Measurements from ENCODE around the gene RGSL1.
A peak's percentile ranks its signal among the peaks of the same experiment; 100 is the strongest.

The RGSL1 gene

GRCh38 chr1:182567629-182568028 is 117.7 kb downstream of the RGSL1 start:
- Histone ChIP-seq H3K4me2 (ENCODE audit: low read length) (no peak overlapping the region), H4K20me1 (ENCODE audit: control insufficient read depth, insufficient read depth, low read depth, low read length) (no peaks in the 10 kb centered on the region), H3K9me2 (replicated peaks; ENCODE audit: control insufficient read depth, low read length) (no peaks in the 10 kb centered on the region), H3K27ac (ENCODE audit: low read depth, low read length) (no peak overlapping the region), H3K36me3 (ENCODE audit: control insufficient read depth, low read length) (peaks cover 10% of the 10 kb centered on the region; the same call in 1 of the 2 replicates), H3K4me3 (ENCODE audit: low read length) (no peak overlapping the region), H3K4me1 (ENCODE audit: control insufficient read depth, low read length) (peaks cover 36% of the 10 kb centered on the region), H3K79me2 (ENCODE audit: control insufficient read depth, low read length) (no peaks in the 10 kb centered on the region), H3K27me3 (ENCODE audit: control insufficient read depth, low read length) (no peaks in the 10 kb centered on the region), H3F3A (ENCODE audit: control insufficient read depth, insufficient read depth) (peaks cover 10% of the 10 kb centered on the region; the same call in 1 of the 2 replicates), H3K9me3 (ENCODE audit: control insufficient read depth, insufficient read depth, low read length) (no peaks in the 10 kb centered on the region)
- TF ChIP-seq CTCF (IDR thresholded peaks at IDR 0.05; ENCODE audit: low read depth, low read length, poor library complexity, severe bottlenecking) (no peak), EZH2phosphoT487 (IDR thresholded peaks at IDR 0.05; ENCODE audit: borderline replicate concordance, low read length) (no peak)

- H3K4me2 ChIP-seq (ENCODE audit: low read length), result peak overlapping the region; percentile 50
- H3K9me3 ChIP-seq (ENCODE audit: control insufficient read depth, insufficient read depth, low read length), result no peaks in the 10 kb centered on the region
- no peaks in the 10 kb centered on the region for H3K9me2 ChIP-seq (replicated peaks; ENCODE audit: control insufficient read depth, low read length)
- H3K36me3 ChIP-seq (ENCODE audit: control insufficient read depth, low read length), result peaks cover 10% of the 10 kb centered on the region; the same call in 1 of the 2 replicates
- TF ChIP-seq EZH2phosphoT487 (IDR thresholded peaks at IDR 0.05; ENCODE audit: borderline replicate concordance, low read length), result no peak
- no peak for TF ChIP-seq CTCF (IDR thresholded peaks at IDR 0.05; ENCODE audit: low read depth, low read length, poor library complexity, severe bottlenecking)
- no peaks in the 10 kb centered on the region for H3K27me3 ChIP-seq (ENCODE audit: control insufficient read depth, low read length)
- peaks cover 36% of the 10 kb centered on the region for H3K4me1 ChIP-seq (ENCODE audit: control insufficient read depth, low read length)
- peak overlapping the region; percentile 45 for H3K4me3 ChIP-seq (ENCODE audit: low read length)
- H4K20me1 ChIP-seq (ENCODE audit: control insufficient read depth, insufficient read depth, low read depth, low read length), result no peaks in the 10 kb centered on the region
- H3K79me2 ChIP-seq (ENCODE audit: control insufficient read depth, low read length), result no peaks in the 10 kb centered on the region
- peak overlapping the region; percentile 74 for H3K27ac ChIP-seq (ENCODE audit: low read depth, low read length)
- peaks cover 10% of the 10 kb centered on the region; the same call in 1 of the 2 replicates for H3F3A ChIP-seq (ENCODE audit: control insufficient read depth, insufficient read depth)
Measured at GRCh38 chr1:182568647-182569284, 118.8 kb downstream of the RGSL1 start.

GRCh38 chr1:182569939-182570610 is 120.1 kb downstream of the RGSL1 start:
- peak overlapping the region; percentile 74 for H3K27ac ChIP-seq (ENCODE audit: low read depth, low read length)
- H3F3A ChIP-seq (ENCODE audit: control insufficient read depth, insufficient read depth), result peaks cover 10% of the 10 kb centered on the region; the same call in 1 of the 2 replicates
- peak overlapping the region; percentile 50 for H3K4me2 ChIP-seq (ENCODE audit: low read length)
- H4K20me1 ChIP-seq (ENCODE audit: control insufficient read depth, insufficient read depth, low read depth, low read length), result no peaks in the 10 kb centered on the region
- H3K79me2 ChIP-seq (ENCODE audit: control insufficient read depth, low read length), result no peaks in the 10 kb centered on the region
- no peaks in the 10 kb centered on the region for H3K27me3 ChIP-seq (ENCODE audit: control insufficient read depth, low read length)
- H3K4me1 ChIP-seq (ENCODE audit: control insufficient read depth, low read length), result peaks cover 36% of the 10 kb centered on the region
- H3K4me3 ChIP-seq (ENCODE audit: low read length), result peak overlapping the region; percentile 42
- no peaks in the 10 kb centered on the region for H3K9me2 ChIP-seq (replicated peaks; ENCODE audit: control insufficient read depth, low read length)
- no peak for TF ChIP-seq CTCF (IDR thresholded peaks at IDR 0.05; ENCODE audit: low read depth, low read length, poor library complexity, severe bottlenecking)
- TF ChIP-seq EZH2phosphoT487 (IDR thresholded peaks at IDR 0.05; ENCODE audit: borderline replicate concordance, low read length), result no peak
- no peaks in the 10 kb centered on the region for H3K9me3 ChIP-seq (ENCODE audit: control insufficient read depth, insufficient read depth, low read length)
- H3K36me3 ChIP-seq (ENCODE audit: control insufficient read depth, low read length), result peaks cover 10% of the 10 kb centered on the region; the same call in 1 of the 2 replicates
